ENCODE data around the gene MOSPD3.

DNA sequence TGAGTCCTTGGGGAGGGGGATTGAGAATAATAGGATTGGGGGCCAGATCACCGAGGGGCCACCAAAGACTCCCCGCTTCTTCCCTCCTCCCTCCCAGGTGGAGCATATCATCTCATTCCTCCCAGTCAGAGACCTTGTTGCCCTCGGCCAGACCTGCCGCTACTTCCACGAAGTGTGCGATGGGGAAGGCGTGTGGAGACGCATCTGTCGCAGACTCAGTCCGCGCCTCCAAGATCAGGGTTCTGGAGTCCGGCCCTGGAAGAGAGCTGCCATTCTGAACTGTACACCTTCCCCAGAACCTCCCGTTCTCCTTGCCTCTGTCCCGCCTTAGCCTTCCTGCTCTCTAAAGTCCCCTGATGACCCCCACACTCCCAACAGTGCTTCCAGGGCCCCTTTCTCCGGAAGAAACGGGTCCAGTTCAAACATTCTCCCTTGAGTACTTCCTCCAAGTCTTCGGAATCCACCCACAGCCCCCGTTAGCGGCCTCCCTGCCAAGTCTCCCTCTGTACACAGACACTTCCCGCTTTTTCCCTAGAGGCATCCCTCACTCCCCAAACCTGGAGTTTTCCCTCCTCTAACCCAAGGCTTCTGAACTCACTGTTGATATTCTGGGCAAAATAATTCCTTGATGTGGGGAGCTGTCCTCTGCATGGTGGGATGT is 22.1 kb upstream of the MOSPD3 start:
- TF ChIP-seq, protein P1, sequence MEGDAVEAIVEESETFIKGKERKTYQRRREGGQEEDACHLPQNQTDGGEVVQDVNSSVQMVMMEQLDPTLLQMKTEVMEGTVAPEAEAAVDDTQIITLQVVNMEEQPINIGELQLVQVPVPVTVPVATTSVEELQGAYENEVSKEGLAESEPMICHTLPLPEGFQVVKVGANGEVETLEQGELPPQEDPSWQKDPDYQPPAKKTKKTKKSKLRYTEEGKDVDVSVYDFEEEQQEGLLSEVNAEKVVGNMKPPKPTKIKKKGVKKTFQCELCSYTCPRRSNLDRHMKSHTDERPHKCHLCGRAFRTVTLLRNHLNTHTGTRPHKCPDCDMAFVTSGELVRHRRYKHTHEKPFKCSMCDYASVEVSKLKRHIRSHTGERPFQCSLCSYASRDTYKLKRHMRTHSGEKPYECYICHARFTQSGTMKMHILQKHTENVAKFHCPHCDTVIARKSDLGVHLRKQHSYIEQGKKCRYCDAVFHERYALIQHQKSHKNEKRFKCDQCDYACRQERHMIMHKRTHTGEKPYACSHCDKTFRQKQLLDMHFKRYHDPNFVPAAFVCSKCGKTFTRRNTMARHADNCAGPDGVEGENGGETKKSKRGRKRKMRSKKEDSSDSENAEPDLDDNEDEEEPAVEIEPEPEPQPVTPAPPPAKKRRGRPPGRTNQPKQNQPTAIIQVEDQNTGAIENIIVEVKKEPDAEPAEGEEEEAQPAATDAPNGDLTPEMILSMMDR (IDR thresholded peaks at IDR 0.05) = no peak
- no peak for TF ChIP-seq POLR2A (IDR thresholded peaks at IDR 0.05)
- no peak for TF ChIP-seq POLR2AphosphoS5 (IDR thresholded peaks at IDR 0.05)

Data from stomach (tissue), 4 donors.